Neural crest cell (in vitro differentiated cells): ENCODE results near the gene UACA. TPM values are rescaled to one million over a fixed set of nuclear protein-coding genes. Genes with fewer than 3 reads are reported as not detected.
"Not testable (repeated sequence)": the region's sequence is repeated elsewhere in the genome, so short reads cannot be mapped to it uniquely, and the experiment has no call there.

Experiments
- DNase-seq: peaks from one replicate; pipeline ENCODE4 v3.0.0; 2021; ENCODE audit warnings: low read depth, mixed read lengths, low spot score
- H3K27ac Mint-ChIP-seq: one replicate; pipeline ENCODE4 v1.8.0; 2021; ENCODE audit warnings: mild to moderate bottlenecking, mixed read lengths; ENCODE audit not compliant: unreplicated experiment
- H3K27me3 Mint-ChIP-seq: 2 replicates; pipeline ENCODE4 v1.8.0; 2021; ENCODE audit warnings: low read depth, mild to moderate bottlenecking, mixed read lengths
- H3K36me3 Mint-ChIP-seq: 2 replicates; pipeline ENCODE4 v1.8.0; 2021; ENCODE audit warnings: low read depth, mild to moderate bottlenecking, mixed read lengths
- H3K4me1 Mint-ChIP-seq: 2 replicates; pipeline ENCODE4 v1.8.0; 2021; ENCODE audit warnings: mixed read lengths
- H3K4me3 Mint-ChIP-seq: one replicate; pipeline ENCODE4 v1.8.0; 2021; ENCODE audit warnings: mild to moderate bottlenecking, mixed read lengths
- H3K9me3 Mint-ChIP-seq: 2 replicates; pipeline ENCODE4 v1.8.0; 2021; ENCODE audit warnings: mixed read lengths
- long read RNA-seq: library from polyadenylated mRNA; unstranded; transcript quantifications from one replicate; pipeline ENCODE4 v2.0.0, GENCODE V29; 2020
- total RNA-seq: library from RNA; stranded (reverse); gene quantifications from 2 replicates; pipeline ENCODE4 v1.2.1, GENCODE V29; 2021
- TF ChIP-seq, protein P1 (sequence below): fragments of 200-600 bp; sonication (generic); conservative IDR thresholded peaks from 2 replicates; pipeline ENCODE4 v1.5.0; 2021; ENCODE audit warnings: antibody characterized with exemption, mild to moderate bottlenecking

The UACA gene, protein sequence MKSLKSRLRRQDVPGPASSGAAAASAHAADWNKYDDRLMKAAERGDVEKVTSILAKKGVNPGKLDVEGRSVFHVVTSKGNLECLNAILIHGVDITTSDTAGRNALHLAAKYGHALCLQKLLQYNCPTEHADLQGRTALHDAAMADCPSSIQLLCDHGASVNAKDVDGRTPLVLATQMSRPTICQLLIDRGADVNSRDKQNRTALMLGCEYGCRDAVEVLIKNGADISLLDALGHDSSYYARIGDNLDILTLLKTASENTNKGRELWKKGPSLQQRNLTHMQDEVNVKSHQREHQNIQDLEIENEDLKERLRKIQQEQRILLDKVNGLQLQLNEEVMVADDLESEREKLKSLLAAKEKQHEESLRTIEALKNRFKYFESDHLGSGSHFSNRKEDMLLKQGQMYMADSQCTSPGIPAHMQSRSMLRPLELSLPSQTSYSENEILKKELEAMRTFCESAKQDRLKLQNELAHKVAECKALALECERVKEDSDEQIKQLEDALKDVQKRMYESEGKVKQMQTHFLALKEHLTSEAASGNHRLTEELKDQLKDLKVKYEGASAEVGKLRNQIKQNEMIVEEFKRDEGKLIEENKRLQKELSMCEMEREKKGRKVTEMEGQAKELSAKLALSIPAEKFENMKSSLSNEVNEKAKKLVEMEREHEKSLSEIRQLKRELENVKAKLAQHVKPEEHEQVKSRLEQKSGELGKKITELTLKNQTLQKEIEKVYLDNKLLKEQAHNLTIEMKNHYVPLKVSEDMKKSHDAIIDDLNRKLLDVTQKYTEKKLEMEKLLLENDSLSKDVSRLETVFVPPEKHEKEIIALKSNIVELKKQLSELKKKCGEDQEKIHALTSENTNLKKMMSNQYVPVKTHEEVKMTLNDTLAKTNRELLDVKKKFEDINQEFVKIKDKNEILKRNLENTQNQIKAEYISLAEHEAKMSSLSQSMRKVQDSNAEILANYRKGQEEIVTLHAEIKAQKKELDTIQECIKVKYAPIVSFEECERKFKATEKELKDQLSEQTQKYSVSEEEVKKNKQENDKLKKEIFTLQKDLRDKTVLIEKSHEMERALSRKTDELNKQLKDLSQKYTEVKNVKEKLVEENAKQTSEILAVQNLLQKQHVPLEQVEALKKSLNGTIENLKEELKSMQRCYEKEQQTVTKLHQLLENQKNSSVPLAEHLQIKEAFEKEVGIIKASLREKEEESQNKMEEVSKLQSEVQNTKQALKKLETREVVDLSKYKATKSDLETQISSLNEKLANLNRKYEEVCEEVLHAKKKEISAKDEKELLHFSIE (N-terminal part only)
- 36.8 and 37.8 TPM in 2 replicates for total RNA-seq
- long read RNA-seq, partial matches to known transcripts, result 114 of 150 reads
- long read RNA-seq, other reads (novel, unspliced or antisense), result 36 of 150 reads

DNA sequence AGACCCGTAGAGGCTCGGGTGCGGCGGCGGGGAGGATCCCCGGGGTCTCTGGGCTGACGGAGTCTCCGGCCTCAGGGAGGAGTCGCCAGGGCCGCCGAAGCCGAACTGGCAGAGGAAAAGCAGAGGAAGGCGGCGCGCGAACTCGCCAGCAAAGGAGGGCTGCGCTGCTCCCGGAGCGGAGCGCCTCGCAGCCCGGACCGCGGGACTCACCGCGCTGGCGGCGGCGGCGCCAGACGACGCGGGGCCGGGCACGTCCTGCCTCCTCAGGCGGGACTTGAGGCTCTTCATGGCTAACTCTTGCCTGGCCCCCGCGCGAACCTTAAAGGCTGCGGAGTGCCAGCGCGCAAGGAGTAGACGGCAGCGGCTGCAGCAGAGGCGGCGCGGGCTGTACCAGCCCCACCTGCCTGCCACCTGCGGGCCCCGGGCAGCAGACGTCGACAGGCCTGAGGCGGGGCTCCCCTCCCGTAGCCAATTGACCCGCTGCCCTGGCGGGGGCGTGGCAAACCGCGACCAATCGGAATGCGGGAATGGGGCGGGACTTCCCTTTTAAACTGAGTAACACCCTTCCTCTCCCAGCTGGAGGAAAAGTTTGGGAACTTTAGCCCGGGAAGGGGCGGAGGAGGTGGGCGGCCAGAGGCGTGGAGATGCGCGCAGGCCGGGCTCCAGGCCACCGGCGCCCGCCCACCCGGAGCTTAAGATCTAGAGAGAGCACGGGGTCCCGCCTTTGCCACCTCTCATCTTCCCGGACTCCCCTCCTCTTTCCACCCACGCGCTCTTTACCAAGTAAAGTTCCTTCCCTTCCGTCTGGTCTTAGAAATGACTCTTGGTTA, at the start of gene UACA:
Gene UACA (minus strand): TSS at position 439 of the 830 bp plus-strand sequence. CDS start 151 bp downstream, at position 288.
- H3K9me3 Mint-ChIP-seq, result no peaks in the 10 kb centered on the region

DNA sequence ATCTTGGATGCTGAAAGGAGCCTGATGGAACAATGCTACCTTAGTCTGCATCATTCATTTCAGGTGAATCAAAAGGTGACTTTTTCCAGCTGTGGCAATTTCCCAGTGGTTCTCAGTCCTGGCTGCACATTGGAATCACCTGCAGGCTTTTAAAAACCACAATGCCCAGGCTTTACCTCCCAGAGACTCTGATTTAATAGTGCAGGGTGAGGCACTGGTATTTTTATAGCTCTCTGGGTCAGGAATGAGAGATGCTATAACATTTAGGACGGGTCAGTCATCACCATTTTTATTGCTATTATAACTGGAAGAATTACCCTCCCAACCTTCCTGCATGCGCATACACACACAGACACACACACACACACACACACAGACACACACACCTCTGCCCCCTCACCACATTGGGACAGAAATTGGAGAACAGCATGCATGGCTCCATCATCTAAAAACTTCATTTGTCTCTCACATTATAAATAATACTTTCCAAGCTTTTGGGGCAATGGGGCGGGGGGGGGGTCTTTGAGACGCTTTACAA, 49.5 kb upstream of the UACA start:
- Mint-ChIP-seq H3K36me3 (no peaks in the 10 kb centered on the region), H3K4me3 (no peak overlapping the region), H3K27me3 (no peaks in the 10 kb centered on the region), H3K9me3 (no peaks in the 10 kb centered on the region), H3K4me1 (peaks cover 6% of the 10 kb centered on the region), H3K27ac (no peak overlapping the region)
- no peak for DNase-seq
- TF ChIP-seq, protein P1, sequence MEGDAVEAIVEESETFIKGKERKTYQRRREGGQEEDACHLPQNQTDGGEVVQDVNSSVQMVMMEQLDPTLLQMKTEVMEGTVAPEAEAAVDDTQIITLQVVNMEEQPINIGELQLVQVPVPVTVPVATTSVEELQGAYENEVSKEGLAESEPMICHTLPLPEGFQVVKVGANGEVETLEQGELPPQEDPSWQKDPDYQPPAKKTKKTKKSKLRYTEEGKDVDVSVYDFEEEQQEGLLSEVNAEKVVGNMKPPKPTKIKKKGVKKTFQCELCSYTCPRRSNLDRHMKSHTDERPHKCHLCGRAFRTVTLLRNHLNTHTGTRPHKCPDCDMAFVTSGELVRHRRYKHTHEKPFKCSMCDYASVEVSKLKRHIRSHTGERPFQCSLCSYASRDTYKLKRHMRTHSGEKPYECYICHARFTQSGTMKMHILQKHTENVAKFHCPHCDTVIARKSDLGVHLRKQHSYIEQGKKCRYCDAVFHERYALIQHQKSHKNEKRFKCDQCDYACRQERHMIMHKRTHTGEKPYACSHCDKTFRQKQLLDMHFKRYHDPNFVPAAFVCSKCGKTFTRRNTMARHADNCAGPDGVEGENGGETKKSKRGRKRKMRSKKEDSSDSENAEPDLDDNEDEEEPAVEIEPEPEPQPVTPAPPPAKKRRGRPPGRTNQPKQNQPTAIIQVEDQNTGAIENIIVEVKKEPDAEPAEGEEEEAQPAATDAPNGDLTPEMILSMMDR, result no peak

More for the DNA sequence above, at the start of gene UACA:
- Mint-ChIP-seq H3K4me3 (peak within 1 kb of the TSS; percentile 91), H3K27ac (peak within 1 kb of the TSS; percentile 76), H3K36me3 (no peaks in the 10 kb centered on the region), H3K27me3 (peaks cover 16% of the 10 kb centered on the region), H3K4me1 (peaks cover 36% of the 10 kb centered on the region)
- TF ChIP-seq, protein P1, result no peak
- peak; percentile 97 for DNase-seq

DNA sequence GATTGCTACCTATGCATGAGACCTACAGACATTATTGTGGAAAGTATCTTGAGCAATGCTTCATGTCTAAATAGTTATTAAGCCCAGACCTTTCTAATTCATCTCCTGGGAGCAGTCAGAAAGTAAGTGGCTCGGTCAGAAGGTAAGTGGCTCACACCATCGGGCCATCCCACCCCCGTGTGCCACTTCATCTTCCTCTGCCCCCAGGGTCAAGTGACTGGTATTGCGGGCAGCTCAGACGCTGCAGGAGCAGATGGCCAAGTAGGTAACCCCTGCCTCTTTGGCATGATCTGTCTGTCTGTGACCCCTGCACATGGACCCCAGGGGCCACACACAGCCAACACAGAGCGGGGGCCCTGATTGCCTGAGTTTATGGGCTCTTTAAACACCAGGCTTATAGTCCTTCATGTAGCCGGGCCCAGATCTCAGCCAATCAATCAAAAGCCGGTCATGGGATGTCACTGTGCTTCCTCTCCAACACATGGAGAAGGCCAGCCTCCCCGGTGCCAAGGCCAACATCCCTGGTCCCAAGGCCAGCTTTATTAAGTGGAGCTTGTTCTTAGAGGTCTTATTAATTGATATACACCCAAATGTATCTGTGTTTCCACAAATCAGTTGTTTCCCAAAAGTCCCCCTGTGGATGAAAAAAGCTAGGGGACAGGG, 47.7 kb upstream of the UACA start:
- Mint-ChIP-seq H3K27me3 (no peaks in the 10 kb centered on the region), H3K36me3 (no peaks in the 10 kb centered on the region), H3K9me3 (no peaks in the 10 kb centered on the region), H3K4me1 (peaks cover 10% of the 10 kb centered on the region), H3K4me3 (no peak overlapping the region), H3K27ac (no peak overlapping the region)
- TF ChIP-seq, protein P1, result no peak
- DNase-seq, result no peak

DNA sequence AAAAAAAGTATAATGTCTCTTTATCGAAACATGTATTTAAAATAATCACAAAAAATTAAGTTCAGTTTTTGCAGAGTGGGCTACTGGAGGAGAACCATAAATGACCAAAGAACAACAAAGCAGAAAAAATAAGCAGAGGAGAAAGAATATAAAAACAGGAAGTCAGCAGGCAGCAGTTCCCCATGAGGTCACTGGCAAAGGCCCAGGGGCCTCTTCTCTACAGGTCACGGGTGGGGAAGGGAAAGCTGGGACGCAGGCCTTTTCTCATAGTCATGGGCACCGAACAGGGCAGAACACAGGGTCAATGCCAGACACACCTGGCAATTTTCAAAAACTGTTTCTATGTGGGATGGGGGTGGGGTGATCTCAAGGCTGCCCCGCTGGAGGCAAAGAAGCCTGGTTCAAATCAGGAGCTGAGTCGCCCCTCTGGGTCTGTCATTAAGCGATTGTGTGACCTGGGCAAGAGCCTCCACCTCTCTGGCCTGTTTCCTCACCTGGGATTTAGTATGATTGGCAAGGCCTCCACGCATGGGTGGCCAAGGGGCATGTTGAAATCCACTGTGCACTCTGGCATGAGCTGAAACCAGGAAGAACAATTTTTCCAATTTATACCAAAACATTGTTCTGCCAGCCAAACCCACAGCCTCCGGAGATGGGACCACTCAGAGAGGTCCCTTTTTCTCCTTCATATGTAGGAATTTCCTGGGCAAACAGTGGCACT, 43.8 kb upstream of the UACA start:
- DNase-seq, result no peak
- Mint-ChIP-seq H3K36me3 (no peaks in the 10 kb centered on the region), H3K27ac (peak overlapping the region; percentile 7), H3K27me3 (no peaks in the 10 kb centered on the region), H3K4me1 (peaks cover 8% of the 10 kb centered on the region), H3K9me3 (no peaks in the 10 kb centered on the region), H3K4me3 (no peak overlapping the region)
- TF ChIP-seq, protein P1, result no peak

DNA sequence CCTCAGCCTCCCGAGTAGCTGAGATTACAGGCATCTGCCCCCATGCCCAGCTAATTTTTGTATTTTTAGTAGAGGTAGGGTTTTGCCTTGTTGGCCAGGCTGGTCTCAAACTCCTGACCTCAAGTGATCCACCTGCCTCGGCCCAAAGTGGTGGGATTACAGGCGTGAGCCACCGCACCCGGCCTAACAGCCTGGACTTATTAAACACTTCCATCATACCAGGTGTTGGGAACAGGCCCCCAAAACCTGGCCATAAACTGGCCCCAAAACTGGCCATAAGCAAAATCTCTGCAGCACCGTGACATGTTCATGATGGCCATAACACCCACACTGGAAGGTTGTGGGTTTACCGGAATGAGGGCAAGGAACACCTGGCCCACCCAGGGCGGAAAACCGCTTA, 41.0 kb upstream of the UACA start:
- peaks cover 15% of the 10 kb centered on the region for H3K4me1 Mint-ChIP-seq
- H3K4me3 Mint-ChIP-seq, H3K36me3 Mint-ChIP-seq, DNase-seq, H3K27ac Mint-ChIP-seq, H3K27me3 Mint-ChIP-seq, H3K9me3 Mint-ChIP-seq: not testable (repeated sequence)
